ENCODE measurements around the gene MAST4.

The MAST4 gene

DNA sequence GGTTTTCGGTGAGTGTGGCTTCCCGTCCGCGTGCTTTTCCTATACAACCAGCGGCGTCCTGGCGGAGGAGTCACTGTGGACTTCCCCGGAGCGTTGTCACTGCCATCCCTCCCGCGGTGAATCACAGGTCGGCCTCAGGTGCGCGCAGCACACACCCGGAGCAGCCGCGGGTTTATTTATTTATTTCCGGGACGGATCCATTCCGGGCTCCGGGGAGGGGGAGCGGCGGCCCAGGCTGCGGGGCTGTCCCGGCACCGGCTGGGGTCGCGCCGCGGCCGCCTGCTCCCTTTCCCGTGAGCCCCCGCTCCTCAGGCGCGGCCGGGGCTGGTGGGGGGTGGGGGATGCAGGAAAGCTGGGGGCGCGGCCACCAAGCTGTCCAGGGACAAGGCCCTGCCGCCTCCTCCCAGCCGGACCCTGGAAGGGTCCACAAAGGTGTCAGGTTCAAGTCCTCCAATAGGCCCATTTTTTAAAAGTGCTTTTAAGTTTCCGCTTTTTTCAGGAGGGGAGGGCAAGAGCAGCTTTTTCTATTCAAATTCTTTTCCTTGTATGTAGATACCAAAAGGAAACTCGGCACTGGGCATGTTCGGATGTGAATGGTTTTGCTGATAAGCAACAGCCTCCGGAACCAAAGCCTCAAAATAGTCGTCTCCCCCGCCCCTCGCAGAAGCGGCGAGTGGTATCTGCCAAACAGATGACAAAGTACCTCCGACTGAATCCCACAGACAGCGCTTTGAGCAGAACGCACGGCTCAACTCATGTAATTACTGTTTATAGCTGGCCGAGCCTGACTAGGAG lies 407.9 kb downstream of the MAST4 start (continued):
- TF ChIP-seq, protein P1, sequence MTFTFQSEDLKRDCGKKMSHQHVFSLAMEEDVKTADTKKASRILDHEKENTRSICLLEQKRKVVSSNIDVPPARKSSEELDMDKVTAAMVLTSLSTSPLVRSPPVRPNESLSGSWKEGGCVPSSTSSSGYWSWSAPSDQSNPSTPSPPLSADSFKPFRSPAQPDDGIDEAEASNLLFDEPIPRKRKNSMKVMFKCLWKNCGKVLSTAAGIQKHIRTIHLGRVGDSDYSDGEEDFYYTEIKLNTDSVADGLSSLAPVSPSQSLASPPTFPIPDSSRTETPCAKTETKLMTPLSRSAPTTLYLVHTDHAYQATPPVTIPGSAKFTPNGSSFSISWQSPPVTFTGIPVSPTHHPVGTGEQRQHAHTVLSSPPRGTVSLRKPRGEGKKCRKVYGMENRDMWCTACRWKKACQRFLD (tag by site-specific recombination; IDR thresholded peaks at IDR 0.05): no peak
- TF ChIP-seq ZNF610 (tag by site-specific recombination; IDR thresholded peaks at IDR 0.05; ENCODE audit: borderline replicate concordance) (no peak), OVOL3 (tag by site-specific recombination; IDR thresholded peaks at IDR 0.05) (no peak), ZNF624 (tag by site-specific recombination; IDR thresholded peaks at IDR 0.05) (no peak), ZFP41 (tag by site-specific recombination; IDR thresholded peaks at IDR 0.05; ENCODE audit: borderline replicate concordance) (no peak), ZSCAN23 (tag by site-specific recombination; IDR thresholded peaks at IDR 0.05) (no peak), TRIM28 (IDR thresholded peaks at IDR 0.05; ENCODE audit: borderline replicate concordance, low read length) (peak; percentile 71; the same call in 1 of the 2 replicates), SP3 (tag by site-specific recombination; IDR thresholded peaks at IDR 0.05) (peak; percentile 28; the same call in 1 of the 2 replicates), OSR2 (tag by site-specific recombination; IDR thresholded peaks at IDR 0.05) (no peak), SP7 (tag by site-specific recombination; IDR thresholded peaks at IDR 0.05) (peak; percentile 95; the same call in 1 of the 2 replicates), ZNF146 (tag by site-specific recombination; IDR thresholded peaks at IDR 0.05) (no peak), ZBTB21 (tag by site-specific recombination; IDR thresholded peaks at IDR 0.05) (peak; percentile 28; the same call in 1 of the 2 replicates), ZNF157 (tag by site-specific recombination; IDR thresholded peaks at IDR 0.05) (no peak), ZNF670 (tag by site-specific recombination; IDR thresholded peaks at IDR 0.05; ENCODE audit: low read depth) (no peak), GLIS1 (tag by site-specific recombination; IDR thresholded peaks at IDR 0.05) (peak; percentile 79), ZNF571 (tag by site-specific recombination; IDR thresholded peaks at IDR 0.05) (no peak), ZNF2 (tag by site-specific recombination; IDR thresholded peaks at IDR 0.05) (0 out of 2 replicates have a peak, but pooled peaks have one; percentile 64), ZNF423 (tag by site-specific recombination; IDR thresholded peaks at IDR 0.05) (no peak), ZNF394 (tag by site-specific recombination; IDR thresholded peaks at IDR 0.05; ENCODE audit: borderline replicate concordance) (peak; percentile 18; the same call in 1 of the 2 replicates), KLF7 (tag by site-specific recombination; IDR thresholded peaks at IDR 0.05; ENCODE audit: borderline replicate concordance) (no peak), IKZF3 (tag by site-specific recombination; IDR thresholded peaks at IDR 0.05) (peak; percentile 8; the same call in 1 of the 2 replicates), ZNF555 (tag by site-specific recombination; conservative IDR thresholded peaks at IDR 0.05) (no peak)
- TF ChIP-seq, protein P2, sequence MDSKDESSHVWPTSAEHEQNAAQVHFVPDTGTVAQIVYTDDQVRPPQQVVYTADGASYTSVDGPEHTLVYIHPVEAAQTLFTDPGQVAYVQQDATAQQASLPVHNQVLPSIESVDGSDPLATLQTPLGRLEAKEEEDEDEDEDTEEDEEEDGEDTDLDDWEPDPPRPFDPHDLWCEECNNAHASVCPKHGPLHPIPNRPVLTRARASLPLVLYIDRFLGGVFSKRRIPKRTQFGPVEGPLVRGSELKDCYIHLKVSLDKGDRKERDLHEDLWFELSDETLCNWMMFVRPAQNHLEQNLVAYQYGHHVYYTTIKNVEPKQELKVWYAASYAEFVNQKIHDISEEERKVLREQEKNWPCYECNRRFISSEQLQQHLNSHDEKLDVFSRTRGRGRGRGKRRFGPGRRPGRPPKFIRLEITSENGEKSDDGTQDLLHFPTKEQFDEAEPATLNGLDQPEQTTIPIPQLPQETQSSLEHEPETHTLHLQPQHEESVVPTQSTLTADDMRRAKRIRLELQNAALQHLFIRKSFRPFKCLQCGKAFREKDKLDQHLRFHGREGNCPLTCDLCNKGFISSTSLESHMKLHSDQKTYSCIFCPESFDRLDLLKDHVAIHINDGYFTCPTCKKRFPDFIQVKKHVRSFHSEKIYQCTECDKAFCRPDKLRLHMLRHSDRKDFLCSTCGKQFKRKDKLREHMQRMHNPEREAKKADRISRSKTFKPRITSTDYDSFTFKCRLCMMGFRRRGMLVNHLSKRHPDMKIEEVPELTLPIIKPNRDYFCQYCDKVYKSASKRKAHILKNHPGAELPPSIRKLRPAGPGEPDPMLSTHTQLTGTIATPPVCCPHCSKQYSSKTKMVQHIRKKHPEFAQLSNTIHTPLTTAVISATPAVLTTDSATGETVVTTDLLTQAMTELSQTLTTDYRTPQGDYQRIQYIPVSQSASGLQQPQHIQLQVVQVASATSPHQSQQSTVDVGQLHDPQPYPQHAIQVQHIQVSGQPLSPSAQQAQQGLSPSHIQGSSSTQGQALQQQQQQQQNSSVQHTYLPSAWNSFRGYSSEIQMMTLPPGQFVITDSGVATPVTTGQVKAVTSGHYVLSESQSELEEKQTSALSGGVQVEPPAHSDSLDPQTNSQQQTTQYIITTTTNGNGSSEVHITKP (tag by site-specific recombination; IDR thresholded peaks at IDR 0.05): peak; percentile 98
- TF ChIP-seq, protein P3, sequence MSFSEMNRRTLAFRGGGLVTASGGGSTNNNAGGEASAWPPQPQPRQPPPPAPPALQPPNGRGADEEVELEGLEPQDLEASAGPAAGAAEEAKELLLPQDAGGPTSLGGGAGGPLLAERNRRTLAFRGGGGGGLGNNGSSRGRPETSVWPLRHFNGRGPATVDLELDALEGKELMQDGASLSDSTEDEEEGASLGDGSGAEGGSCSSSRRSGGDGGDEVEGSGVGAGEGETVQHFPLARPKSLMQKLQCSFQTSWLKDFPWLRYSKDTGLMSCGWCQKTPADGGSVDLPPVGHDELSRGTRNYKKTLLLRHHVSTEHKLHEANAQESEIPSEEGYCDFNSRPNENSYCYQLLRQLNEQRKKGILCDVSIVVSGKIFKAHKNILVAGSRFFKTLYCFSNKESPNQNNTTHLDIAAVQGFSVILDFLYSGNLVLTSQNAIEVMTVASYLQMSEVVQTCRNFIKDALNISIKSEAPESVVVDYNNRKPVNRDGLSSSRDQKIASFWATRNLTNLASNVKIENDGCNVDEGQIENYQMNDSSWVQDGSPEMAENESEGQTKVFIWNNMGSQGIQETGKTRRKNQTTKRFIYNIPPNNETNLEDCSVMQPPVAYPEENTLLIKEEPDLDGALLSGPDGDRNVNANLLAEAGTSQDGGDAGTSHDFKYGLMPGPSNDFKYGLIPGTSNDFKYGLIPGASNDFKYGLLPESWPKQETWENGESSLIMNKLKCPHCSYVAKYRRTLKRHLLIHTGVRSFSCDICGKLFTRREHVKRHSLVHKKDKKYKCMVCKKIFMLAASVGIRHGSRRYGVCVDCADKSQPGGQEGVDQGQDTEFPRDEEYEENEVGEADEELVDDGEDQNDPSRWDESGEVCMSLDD (tag by site-specific recombination; IDR thresholded peaks at IDR 0.05): no peak
- TF ChIP-seq, protein P4, sequence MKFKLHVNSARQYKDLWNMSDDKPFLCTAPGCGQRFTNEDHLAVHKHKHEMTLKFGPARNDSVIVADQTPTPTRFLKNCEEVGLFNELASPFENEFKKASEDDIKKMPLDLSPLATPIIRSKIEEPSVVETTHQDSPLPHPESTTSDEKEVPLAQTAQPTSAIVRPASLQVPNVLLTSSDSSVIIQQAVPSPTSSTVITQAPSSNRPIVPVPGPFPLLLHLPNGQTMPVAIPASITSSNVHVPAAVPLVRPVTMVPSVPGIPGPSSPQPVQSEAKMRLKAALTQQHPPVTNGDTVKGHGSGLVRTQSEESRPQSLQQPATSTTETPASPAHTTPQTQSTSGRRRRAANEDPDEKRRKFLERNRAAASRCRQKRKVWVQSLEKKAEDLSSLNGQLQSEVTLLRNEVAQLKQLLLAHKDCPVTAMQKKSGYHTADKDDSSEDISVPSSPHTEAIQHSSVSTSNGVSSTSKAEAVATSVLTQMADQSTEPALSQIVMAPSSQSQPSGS (tag by site-specific recombination; IDR thresholded peaks at IDR 0.05; ENCODE audit: low read depth): no peak
- TF ChIP-seq, protein P5, sequence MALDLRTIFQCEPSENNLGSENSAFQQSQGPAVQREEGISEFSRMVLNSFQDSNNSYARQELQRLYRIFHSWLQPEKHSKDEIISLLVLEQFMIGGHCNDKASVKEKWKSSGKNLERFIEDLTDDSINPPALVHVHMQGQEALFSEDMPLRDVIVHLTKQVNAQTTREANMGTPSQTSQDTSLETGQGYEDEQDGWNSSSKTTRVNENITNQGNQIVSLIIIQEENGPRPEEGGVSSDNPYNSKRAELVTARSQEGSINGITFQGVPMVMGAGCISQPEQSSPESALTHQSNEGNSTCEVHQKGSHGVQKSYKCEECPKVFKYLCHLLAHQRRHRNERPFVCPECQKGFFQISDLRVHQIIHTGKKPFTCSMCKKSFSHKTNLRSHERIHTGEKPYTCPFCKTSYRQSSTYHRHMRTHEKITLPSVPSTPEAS (tag by site-specific recombination; IDR thresholded peaks at IDR 0.05): no peak
- TF ChIP-seq, protein P6, sequence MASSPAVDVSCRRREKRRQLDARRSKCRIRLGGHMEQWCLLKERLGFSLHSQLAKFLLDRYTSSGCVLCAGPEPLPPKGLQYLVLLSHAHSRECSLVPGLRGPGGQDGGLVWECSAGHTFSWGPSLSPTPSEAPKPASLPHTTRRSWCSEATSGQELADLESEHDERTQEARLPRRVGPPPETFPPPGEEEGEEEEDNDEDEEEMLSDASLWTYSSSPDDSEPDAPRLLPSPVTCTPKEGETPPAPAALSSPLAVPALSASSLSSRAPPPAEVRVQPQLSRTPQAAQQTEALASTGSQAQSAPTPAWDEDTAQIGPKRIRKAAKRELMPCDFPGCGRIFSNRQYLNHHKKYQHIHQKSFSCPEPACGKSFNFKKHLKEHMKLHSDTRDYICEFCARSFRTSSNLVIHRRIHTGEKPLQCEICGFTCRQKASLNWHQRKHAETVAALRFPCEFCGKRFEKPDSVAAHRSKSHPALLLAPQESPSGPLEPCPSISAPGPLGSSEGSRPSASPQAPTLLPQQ (tag by site-specific recombination; IDR thresholded peaks at IDR 0.05): peak; percentile 70
